Hematopoietic multipotent progenitor cell treated with erythropoietin and hydrocortisone succinate and interleukin-3 and kit ligand, for 4 days (in vitro differentiated cells): Measurements from ENCODE around the gene KRTAP10-8.
"Not testable (repeated sequence)": the region's sequence is repeated elsewhere in the genome, so short reads cannot be mapped to it uniquely, and the experiment has no call there.

Experiments used
- DNase-seq: peaks from one replicate; pipeline ENCODE4 v3.0.0-alpha.2; 2015

The KRTAP10-8 gene

GRCh38 chr21:44612029-44612486 is at the start of gene KRTAP10-8:
Gene KRTAP10-8, plus strand, starts transcription at chr21:44612079. Its CDS starts 22 bp downstream, at chr21:44612101.
- no peak for DNase-seq

GRCh38 chr21:44564099-44564498 is 47.8 kb upstream of the KRTAP10-8 start:
- DNase-seq: no peak

GRCh38 chr21:44564886-44565598 is 46.8 kb upstream of the KRTAP10-8 start:
- no peak for DNase-seq

GRCh38 chr21:44566403-44566802 is 45.5 kb upstream of the KRTAP10-8 start:
- peak; percentile 48 for DNase-seq

GRCh38 chr21:44567481-44568171 is 44.3 kb upstream of the KRTAP10-8 start:
- DNase-seq: no peak

- DNase-seq: no peak
These were observed 43.6 kb upstream of the KRTAP10-8 start for GRCh38 chr21:44568261-44568660.

- no peak for DNase-seq
These were observed 43.0 kb upstream of the KRTAP10-8 start for GRCh38 chr21:44568667-44569556.

- DNase-seq: no peak
These were observed 41.9 kb upstream of the KRTAP10-8 start for GRCh38 chr21:44569861-44570517.

GRCh38 chr21:44571296-44571695 is 40.6 kb upstream of the KRTAP10-8 start:
- no peak for DNase-seq

GRCh38 chr21:44571844-44572782 is 39.8 kb upstream of the KRTAP10-8 start:
- DNase-seq: no peak

GRCh38 chr21:44572959-44573583 is 38.8 kb upstream of the KRTAP10-8 start:
- no peak for DNase-seq

- DNase-seq: not testable (repeated sequence)
These were observed 38.0 kb upstream of the KRTAP10-8 start, which contains the start of gene KRTAP10-4 for GRCh38 chr21:44573630-44574456. Gene KRTAP10-4, plus strand, starts transcription at chr21:44573729. Its CDS starts 30 bp downstream, at chr21:44573759.

GRCh38 chr21:44574457-44575306 is 37.2 kb upstream of the KRTAP10-8 start:
- DNase-seq: no peak

GRCh38 chr21:44575307-44576024 is 36.4 kb upstream of the KRTAP10-8 start:
- no peak for DNase-seq

GRCh38 chr21:44576025-44576420 is 35.9 kb upstream of the KRTAP10-8 start:
- DNase-seq: no peak

GRCh38 chr21:44578371-44579055 is 33.4 kb upstream of the KRTAP10-8 start:
- no peak for DNase-seq

GRCh38 chr21:44579056-44579832 is 32.6 kb upstream of the KRTAP10-8 start:
- no peak for DNase-seq
